Activated naive CD4-positive, alpha-beta T cell treated with anti-CD3 and anti-CD28 coated beads, Interleukin-2, amount 10 ng/mL, durations not matched to agents 7 days and 5 days (primary cell): Measurements from ENCODE around the gene NUDT12.

Source experiments
- CTCF ChIA-PET: fragments of 350-600 bp; sonication (Branson Sonifier 250); formaldehyde crosslinking; loops from one replicate; lab custom pipeline; 2021; ENCODE audit warnings: antibody characterized with exemption; lab: Charles Lee
- DNase-seq: peaks from one replicate; pipeline ENCODE4 v3.0.0-alpha.2; 2020
- H3K27ac Mint-ChIP-seq: one replicate; pipeline ENCODE4 v1.8.0; 2021; ENCODE audit warnings: mild to moderate bottlenecking, moderate library complexity, mixed read lengths
- H3K27me3 Mint-ChIP-seq: one replicate; pipeline ENCODE4 v1.8.0; 2021; ENCODE audit warnings: mild to moderate bottlenecking, mixed read lengths
- H3K36me3 Mint-ChIP-seq: one replicate; pipeline ENCODE4 v1.8.0; 2021; ENCODE audit warnings: mixed read lengths
- H3K4me1 Mint-ChIP-seq: one replicate; pipeline ENCODE4 v1.8.0; 2021; ENCODE audit warnings: mixed read lengths
- H3K4me3 Mint-ChIP-seq: one replicate; pipeline ENCODE4 v1.8.0; 2021; ENCODE audit warnings: mild to moderate bottlenecking, moderate library complexity, mixed read lengths
- H3K9me3 Mint-ChIP-seq: one replicate; pipeline ENCODE4 v1.8.0; 2021; ENCODE audit warnings: mixed read lengths

The NUDT12 gene

DNA sequence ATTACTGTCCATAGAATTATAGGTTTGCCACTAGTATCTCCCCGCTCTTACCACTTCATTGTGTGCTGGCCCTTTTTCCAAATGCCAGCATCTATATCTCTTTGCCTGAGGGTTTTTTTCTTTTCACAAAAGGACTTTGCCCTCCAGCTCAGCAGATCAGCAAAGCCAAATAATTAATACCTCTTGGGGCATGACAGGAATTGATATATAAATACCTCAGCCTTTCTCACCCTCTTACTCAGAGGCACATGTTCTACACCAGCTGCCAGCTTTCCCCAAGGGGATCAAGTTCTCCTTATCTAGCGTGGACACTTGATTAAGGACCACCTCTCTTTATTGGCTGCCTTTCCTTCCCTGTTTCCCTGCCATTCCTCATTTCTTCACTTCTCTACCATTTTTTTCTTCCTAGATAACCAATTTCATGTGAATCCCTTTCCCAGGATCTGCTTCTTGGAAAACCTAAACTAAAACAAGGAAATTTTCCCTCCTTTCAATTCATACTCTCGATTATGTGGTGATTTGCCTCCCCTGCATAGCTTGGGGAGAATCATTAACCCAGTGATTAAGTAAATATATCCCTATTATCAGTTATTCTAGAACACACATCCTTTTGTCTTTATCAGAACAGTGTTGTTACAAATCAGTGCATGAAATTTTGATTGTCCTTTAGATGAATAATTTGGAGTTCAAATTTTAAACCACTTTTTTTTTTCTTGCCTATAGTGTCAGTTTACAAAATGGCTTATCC, 6.9 kb upstream of the NUDT12 start:
- H3K27ac Mint-ChIP-seq: no peak overlapping the region
- no peaks in the 10 kb centered on the region for H3K36me3 Mint-ChIP-seq
- CTCF ChIA-PET: no interaction called here
- no peak overlapping the region for H3K4me3 Mint-ChIP-seq
- H3K4me1 Mint-ChIP-seq: no peaks in the 10 kb centered on the region
- H3K27me3 Mint-ChIP-seq: no peaks in the 10 kb centered on the region
- DNase-seq: no peak
- no peaks in the 10 kb centered on the region for H3K9me3 Mint-ChIP-seq

DNA sequence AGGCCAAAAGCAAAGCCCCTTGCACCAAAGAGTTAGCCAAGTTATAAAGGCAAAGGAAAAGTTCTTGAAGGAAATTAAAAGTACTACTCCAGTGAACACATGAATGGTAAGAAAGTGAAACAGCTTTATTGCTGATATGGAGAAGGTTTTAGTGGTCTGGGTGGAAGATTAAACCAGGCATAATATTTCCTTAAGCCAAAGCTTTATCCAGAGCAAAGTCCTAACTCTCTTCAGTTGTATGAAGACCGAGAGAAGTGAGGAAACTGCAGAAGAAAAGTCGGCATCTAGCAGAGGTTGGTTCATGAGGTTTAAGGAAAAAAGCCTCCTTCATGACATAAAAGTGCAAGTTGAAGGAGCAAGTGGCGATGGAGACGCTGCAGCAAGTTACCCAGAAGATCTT, 3.1 kb upstream of the NUDT12 start:
- Mint-ChIP-seq H3K4me3 (no peak overlapping the region), H3K27ac (no peak overlapping the region), H3K36me3 (no peaks in the 10 kb centered on the region), H3K27me3 (peaks cover 8% of the 10 kb centered on the region), H3K9me3 (no peaks in the 10 kb centered on the region), H3K4me1 (peaks cover 18% of the 10 kb centered on the region)
- no peak for DNase-seq
- CTCF ChIA-PET: no interaction called here

DNA sequence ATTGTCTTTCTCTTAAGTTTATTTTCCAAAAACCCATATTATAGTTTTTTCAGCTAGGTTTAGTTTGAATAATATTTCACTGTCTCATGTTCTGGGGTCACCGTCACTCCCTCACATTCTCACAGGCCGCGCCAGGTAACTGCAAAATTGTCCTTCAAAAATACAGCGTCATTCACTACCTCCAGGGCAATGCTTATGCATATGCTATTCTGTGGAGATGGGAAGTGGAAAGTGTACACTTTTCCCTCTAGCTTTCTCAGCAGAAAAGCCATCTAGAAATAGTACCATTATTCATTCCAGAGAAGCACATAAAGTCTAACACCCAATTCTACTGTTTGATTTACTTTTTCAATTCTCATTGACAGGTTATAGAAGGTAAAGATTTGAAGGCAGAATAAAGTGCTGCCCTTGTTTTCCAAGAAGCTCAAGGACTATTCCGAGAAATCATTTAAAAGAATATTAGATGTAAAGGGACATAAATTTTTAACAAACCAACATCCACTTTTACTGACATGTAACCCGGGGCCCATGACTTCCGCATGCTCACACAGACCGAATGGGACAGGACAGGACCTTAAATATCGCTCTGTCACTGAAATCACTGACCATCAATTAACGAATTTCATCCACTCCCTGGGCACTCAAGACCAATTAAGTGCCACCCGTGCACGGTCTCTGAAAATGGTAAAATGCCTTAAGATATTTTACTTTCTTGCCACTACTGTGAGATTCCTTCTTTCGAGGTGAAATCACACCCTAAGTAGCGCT, 720 bp downstream of the NUDT12 start:
- CTCF ChIA-PET: no interaction called here
- no peak overlapping the region for H3K27ac Mint-ChIP-seq
- no peaks in the 10 kb centered on the region for H3K36me3 Mint-ChIP-seq
- DNase-seq: no peak
- H3K4me1 Mint-ChIP-seq: peaks cover 18% of the 10 kb centered on the region
- H3K4me3 Mint-ChIP-seq: peak overlapping the region; percentile 79
- no peaks in the 10 kb centered on the region for H3K9me3 Mint-ChIP-seq
- peaks cover 8% of the 10 kb centered on the region for H3K27me3 Mint-ChIP-seq

DNA sequence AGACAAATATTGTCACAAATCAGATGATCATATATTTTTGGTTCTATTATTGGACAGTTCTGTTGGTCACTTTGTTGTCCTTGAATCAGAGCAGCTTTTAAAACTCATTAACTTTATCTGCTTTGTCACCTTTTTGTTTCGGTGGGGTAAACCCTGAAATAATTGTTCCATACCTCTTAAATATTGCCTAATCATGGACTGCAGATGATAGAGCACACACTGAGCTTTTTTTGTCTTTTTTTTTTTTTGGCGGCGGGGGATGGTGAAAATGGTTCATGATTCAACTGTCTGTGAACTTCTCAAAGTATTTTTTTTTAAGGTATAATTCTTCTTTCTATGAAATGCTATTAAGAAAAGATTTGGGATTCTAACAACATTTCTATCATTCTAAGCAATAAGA, 1.8 kb downstream of the NUDT12 start:
- no peaks in the 10 kb centered on the region for H3K36me3 Mint-ChIP-seq
- H3K27ac Mint-ChIP-seq: no peak overlapping the region
- peaks cover 8% of the 10 kb centered on the region for H3K27me3 Mint-ChIP-seq
- H3K4me1 Mint-ChIP-seq: peaks cover 18% of the 10 kb centered on the region
- no peak overlapping the region for H3K4me3 Mint-ChIP-seq
- no peaks in the 10 kb centered on the region for H3K9me3 Mint-ChIP-seq
- DNase-seq: no peak
- CTCF ChIA-PET: no interaction called here

DNA sequence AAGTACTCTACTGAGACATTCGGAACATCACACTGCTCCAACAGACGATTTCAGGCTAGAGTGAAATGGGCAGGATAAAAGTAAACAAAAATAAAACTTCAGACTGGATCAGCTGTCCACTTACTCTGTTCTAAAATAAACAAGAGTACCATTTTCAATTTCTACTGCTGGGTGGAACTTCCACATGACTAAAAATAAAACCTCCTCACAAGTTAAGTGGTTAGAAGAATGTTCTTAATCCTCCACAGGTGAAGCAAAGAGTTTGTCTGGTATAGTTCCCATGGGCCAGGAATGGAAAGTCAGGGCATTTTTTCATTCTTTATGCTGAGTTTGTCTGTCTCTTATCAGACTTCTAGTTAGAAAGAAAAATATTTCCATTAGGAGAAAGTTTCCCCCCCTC, 15.7 kb downstream of the NUDT12 start:
- CTCF ChIA-PET: no interaction called here
- Mint-ChIP-seq H3K27ac (no peak overlapping the region), H3K27me3 (no peaks in the 10 kb centered on the region), H3K9me3 (no peaks in the 10 kb centered on the region), H3K36me3 (no peaks in the 10 kb centered on the region), H3K4me1 (no peaks in the 10 kb centered on the region), H3K4me3 (no peak overlapping the region)
- no peak for DNase-seq

DNA sequence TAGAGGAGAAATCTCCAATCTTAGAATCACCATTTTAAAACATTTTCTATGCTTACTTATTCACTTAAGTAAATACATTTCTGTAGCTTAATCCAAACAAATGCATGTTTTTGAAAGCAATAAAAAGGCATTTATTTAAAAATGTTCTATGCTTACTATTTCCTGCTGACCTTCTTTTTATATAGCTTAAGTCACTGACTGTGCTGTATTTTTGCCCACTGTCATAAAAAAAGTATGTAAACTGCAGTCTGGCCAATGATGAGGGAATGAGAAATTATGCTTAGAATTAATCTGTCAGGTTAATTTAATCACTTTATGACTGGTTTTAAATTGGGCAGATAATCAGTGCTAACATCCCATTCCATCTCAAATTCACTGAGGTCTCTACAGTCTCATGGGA, 20.1 kb downstream of the NUDT12 start:
- Mint-ChIP-seq H3K27ac (no peak overlapping the region), H3K27me3 (no peaks in the 10 kb centered on the region), H3K36me3 (no peaks in the 10 kb centered on the region), H3K4me1 (no peaks in the 10 kb centered on the region), H3K4me3 (no peak overlapping the region), H3K9me3 (no peaks in the 10 kb centered on the region)
- DNase-seq: no peak
- CTCF ChIA-PET: no interaction called here

DNA sequence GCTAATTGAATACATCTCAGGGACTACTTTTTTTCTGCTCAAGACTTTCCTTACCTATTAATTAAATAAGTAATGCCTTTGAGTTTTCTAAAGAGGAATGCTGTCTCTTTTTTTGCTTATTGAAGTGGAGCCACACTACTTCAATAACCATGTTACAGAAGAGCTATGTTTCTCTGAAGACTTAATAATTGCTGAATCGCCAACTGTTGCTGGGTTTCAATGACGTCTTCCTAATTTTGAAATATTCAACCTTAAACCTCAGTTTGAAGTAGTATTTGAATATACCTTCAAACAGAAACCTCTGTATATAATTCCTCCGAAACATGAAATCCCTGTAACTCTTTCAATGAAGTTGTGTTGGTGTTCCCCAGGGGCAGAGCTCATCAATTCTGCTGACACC, 21.0 kb downstream of the NUDT12 start:
- no peak overlapping the region for H3K4me3 Mint-ChIP-seq
- no peaks in the 10 kb centered on the region for H3K4me1 Mint-ChIP-seq
- no peaks in the 10 kb centered on the region for H3K27me3 Mint-ChIP-seq
- H3K9me3 Mint-ChIP-seq: no peaks in the 10 kb centered on the region
- DNase-seq: no peak
- H3K36me3 Mint-ChIP-seq: no peaks in the 10 kb centered on the region
- CTCF ChIA-PET: no interaction called here
- H3K27ac Mint-ChIP-seq: no peak overlapping the region

DNA sequence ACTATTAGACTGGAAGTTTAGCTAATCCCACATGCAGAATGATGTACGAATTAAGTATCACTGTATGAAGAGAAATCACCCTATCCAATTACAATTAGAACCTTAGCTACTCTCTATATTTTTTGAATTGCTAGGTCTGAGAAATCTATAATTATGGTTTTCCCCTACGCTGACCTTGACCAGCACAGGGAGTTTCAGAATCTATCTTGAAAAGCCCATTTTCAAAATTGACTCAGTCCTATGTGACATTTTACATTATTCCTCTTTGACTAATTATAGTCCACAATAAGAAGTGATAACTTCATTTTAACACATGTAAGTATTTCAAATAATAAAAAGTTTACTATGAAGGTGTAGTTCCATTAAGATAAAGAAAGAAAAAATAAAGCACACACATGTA, 21.5 kb downstream of the NUDT12 start:
- Mint-ChIP-seq H3K27ac (no peak overlapping the region), H3K4me3 (no peak overlapping the region), H3K4me1 (no peaks in the 10 kb centered on the region), H3K36me3 (no peaks in the 10 kb centered on the region), H3K9me3 (no peaks in the 10 kb centered on the region), H3K27me3 (no peaks in the 10 kb centered on the region)
- CTCF ChIA-PET: no interaction called here
- DNase-seq: no peak

DNA sequence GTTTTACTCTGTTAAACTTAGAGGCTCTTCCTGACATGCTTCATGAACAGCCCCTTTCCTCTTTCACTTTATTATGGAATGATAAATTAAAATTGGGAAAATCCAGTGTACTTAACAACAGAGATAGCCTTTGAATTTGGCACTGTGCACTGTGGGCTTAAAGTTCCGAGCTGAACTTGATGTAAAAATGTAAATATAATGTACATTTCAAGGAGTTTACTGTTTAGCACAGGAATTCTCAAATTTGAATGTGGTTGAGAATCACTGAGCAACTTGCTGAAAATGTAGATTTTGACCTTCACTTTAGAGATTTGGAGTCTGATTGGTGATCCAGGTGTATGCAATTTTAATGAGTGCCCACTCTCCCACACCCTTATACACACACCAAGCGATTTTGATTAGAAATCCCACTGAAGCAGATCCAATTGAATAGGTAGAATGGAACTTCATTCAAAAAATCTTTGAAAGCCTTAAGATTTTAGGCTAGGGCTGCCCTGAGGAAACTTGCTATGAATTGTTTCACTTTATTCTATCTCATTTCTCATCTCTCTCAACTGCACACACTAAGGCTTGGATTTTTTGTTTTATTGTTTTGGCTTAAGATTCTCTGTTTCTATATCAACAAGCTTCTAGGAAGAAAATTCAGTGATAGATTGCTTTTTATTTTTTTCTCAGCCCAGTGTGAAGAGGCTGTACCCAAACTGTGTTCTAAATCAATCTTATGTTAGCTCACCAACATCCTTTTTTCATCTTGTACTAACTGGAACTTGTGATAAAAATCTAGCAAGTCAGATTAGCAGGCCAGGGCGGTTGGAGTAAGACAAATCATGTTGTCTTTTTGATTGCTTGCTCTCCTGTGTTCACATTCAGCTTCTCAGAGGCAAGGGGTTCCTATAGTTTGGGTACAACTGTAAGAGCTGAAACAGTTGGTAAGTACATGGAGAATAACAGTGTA, 22.9 kb downstream of the NUDT12 start:
- no peaks in the 10 kb centered on the region for H3K9me3 Mint-ChIP-seq
- no peaks in the 10 kb centered on the region for H3K4me1 Mint-ChIP-seq
- no peaks in the 10 kb centered on the region for H3K36me3 Mint-ChIP-seq
- CTCF ChIA-PET: no interaction called here
- no peak for DNase-seq
- H3K27me3 Mint-ChIP-seq: no peaks in the 10 kb centered on the region
- H3K27ac Mint-ChIP-seq: no peak overlapping the region
- H3K4me3 Mint-ChIP-seq: no peak overlapping the region

DNA sequence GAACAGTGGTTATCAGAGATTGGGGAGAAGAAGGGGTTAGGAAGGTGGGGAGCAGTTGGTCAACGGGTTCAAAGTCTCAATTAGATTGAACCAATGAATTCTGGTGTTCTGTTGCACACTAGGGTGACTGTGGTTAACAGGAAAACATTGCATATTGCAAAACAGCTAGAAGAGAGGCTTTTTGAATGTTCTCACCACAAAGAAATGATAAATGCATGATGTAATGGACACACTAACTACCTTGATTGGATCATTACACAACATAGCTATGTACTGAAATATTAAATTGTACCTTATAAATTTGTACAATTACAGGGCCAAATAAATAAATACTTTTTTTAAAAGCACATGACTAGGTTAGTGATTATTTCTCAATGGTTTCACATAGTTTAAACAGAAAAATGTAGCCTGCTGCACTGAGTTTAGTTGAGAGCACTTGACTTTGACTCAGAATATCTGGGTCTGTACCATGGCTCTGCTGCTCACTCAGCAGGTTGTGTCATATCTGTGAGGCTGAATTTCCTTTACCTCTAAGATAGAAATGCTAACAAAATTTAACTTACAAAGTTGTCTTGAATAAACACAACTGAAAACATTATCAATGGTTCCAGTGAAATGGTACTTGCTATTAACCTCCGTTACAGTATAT, 30.4 kb downstream of the NUDT12 start:
- Mint-ChIP-seq H3K27ac (no peak overlapping the region), H3K36me3 (no peaks in the 10 kb centered on the region), H3K9me3 (no peaks in the 10 kb centered on the region), H3K4me1 (no peaks in the 10 kb centered on the region), H3K27me3 (no peaks in the 10 kb centered on the region), H3K4me3 (no peak overlapping the region)
- DNase-seq: no peak
- CTCF ChIA-PET: no interaction called here

DNA sequence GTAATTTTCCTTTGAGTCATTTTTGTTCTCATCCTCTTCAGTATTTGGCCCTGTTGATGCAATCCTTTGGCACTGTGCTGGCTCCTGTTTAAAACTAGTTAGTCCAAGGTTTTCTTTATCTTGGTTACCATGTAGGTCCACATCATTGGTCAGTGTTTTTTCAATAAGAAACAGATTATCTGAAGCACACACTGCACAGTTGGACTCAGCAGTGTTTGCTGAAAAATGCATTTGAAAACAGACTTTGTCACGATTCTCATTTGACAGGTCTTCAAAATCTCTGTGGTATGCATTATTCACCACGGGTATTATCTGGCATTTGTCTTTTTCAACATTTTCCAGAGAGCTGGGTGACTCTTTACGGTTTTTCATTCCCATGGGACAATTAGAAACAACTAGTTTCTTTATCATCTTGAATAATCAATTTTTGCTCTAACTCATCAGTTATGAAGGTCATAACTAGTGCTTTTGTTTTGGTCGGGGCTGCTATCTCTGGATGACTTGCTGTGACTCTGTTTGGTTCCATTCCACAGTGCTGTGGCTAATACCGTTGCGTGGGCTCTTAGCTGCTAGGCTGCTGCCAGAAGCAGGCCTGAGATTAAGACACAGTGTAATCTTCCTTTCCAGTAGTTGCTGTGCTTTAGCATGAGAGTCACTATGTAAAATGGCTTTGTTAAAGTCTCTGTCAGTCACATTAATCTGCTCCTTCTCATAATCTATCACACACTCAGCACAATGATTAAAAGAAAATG, 36.2 kb downstream of the NUDT12 start:
- Mint-ChIP-seq H3K27me3 (no peaks in the 10 kb centered on the region), H3K4me3 (no peak overlapping the region), H3K27ac (no peak overlapping the region), H3K9me3 (no peaks in the 10 kb centered on the region), H3K4me1 (no peaks in the 10 kb centered on the region), H3K36me3 (no peaks in the 10 kb centered on the region)
- DNase-seq: no peak
- CTCF ChIA-PET: no interaction called here

DNA sequence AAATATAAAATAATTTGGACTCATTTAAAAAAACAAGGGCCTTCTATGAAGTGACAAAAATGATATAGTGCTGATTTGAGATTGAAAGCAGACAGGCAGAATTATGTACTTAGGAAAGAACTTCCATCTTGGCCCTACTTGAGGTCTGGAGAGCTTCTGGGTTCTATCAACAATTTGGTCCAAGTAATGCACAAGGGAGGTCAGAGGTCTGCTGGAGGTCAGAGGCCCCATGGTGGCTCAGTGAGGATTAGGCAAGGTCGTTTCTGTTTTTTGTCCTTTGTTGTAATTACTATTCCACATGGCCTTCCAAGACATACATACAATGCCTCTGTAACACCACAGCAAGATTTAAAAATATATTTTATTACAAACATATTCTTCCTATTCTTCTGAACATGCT, 37.2 kb downstream of the NUDT12 start:
- CTCF ChIA-PET: no interaction called here
- no peak overlapping the region for H3K27ac Mint-ChIP-seq
- no peak for DNase-seq
- no peaks in the 10 kb centered on the region for H3K9me3 Mint-ChIP-seq
- no peaks in the 10 kb centered on the region for H3K36me3 Mint-ChIP-seq
- no peaks in the 10 kb centered on the region for H3K27me3 Mint-ChIP-seq
- H3K4me3 Mint-ChIP-seq: no peak overlapping the region
- no peaks in the 10 kb centered on the region for H3K4me1 Mint-ChIP-seq

DNA sequence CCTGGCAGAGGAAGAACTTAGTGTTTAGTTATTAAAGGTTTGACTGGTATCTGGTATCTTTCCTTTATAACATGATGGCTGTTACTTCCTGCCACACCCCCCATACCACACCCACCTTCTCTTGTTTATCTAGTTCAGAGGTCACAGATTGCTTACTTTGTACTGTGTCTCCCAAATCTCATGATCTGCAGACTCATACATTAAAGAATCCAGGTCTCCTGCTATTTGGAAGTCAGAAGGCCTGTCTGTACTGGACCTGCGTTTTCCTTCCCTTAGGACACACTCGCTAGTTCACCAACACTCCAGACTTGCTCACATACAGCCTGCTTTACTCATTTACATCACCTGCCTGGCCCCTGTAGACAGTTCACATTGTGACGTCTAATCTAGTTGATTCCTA, 39.3 kb downstream of the NUDT12 start:
- no peak for DNase-seq
- Mint-ChIP-seq H3K36me3 (no peaks in the 10 kb centered on the region), H3K4me1 (no peaks in the 10 kb centered on the region), H3K4me3 (no peak overlapping the region), H3K9me3 (no peaks in the 10 kb centered on the region), H3K27me3 (no peaks in the 10 kb centered on the region), H3K27ac (no peak overlapping the region)
- CTCF ChIA-PET: no interaction called here
